Keratinocyte (primary cell): ENCODE measurements around the gene KTN1. TPM values are rescaled to one million over a fixed set of nuclear protein-coding genes. Genes with fewer than 3 reads are reported as not detected.

Experiments
- DNase-seq: peaks from one replicate; pipeline ENCODE4 v3.0.0-alpha.2; 2011; ENCODE audit warnings: low read depth, missing footprints, low spot score
- FAIRE-seq: peaks from 2 replicates; lab custom pipeline; 2011; peaks lifted over from hg19 to GRCh38; lab: Jason Lieb, UNC
- H2AFZ ChIP-seq: 2 replicates; pipeline ENCODE4 v1.6.0; 2012; ENCODE audit warnings: low read length, control low read depth, inconsistent platforms; ENCODE audit not compliant: control insufficient read depth
- H3K27ac ChIP-seq: 2 replicates; pipeline ENCODE4 v1.5.1; 2011; ENCODE audit warnings: low read length; ENCODE audit not compliant: control insufficient read depth, insufficient read depth
- H3K27me3 ChIP-seq: 3 replicates; pipeline ENCODE4 v1.6.0; 2011; ENCODE audit warnings: low read length; ENCODE audit not compliant: control insufficient read depth, insufficient read depth; ENCODE audit errors: extremely low read depth
- H3K36me3 ChIP-seq, 2 experiments: 2 replicates in 1 of 2; 3 replicates in 1 of 2; pipeline ENCODE4 v1.5.1; 2011; ENCODE audit warnings: low read length in 2 of 2, mild to moderate bottlenecking in 1 of 2; ENCODE audit not compliant: control insufficient read depth in 2 of 2, insufficient read depth in 2 of 2; ENCODE audit errors: extremely low read depth in 1 of 2
- H3K4me1 ChIP-seq: 3 replicates; pipeline ENCODE4 v1.5.1; 2011; ENCODE audit warnings: low read length; ENCODE audit not compliant: control insufficient read depth, insufficient read depth; ENCODE audit errors: extremely low read depth
- H3K4me2 ChIP-seq: 3 replicates; pipeline ENCODE4 v1.6.0; 2011; ENCODE audit warnings: low read depth, low read length; ENCODE audit not compliant: control insufficient read depth, insufficient read depth; ENCODE audit errors: extremely low read depth
- H3K4me3 ChIP-seq, 3 experiments: fragments of 200-600 bp in 1 of 3; sonication (generic) in 1 of 3; 2 replicates in 2 of 3; 3 replicates in 1 of 3; pipeline ENCODE4 v1.5.1; 2011 to 2016; ENCODE audit warnings: low read length in 3 of 3, mild to moderate bottlenecking in 3 of 3, control low read depth in 2 of 3, inconsistent platforms in 1 of 3, low read depth in 1 of 3, mixed read lengths in 1 of 3, mixed run types in 1 of 3, moderate library complexity in 1 of 3; ENCODE audit not compliant: control insufficient read depth in 2 of 3, insufficient read depth in 2 of 3; ENCODE audit errors: extremely low read depth in 1 of 3
- H3K79me2 ChIP-seq: 2 replicates; pipeline ENCODE4 v1.6.0; 2012; ENCODE audit warnings: low read length; ENCODE audit not compliant: control insufficient read depth, insufficient read depth
- H3K9ac ChIP-seq: 3 replicates; pipeline ENCODE4 v1.6.0; 2011; ENCODE audit warnings: low read length; ENCODE audit not compliant: control insufficient read depth, insufficient read depth; ENCODE audit errors: extremely low read depth
- H3K9me1 ChIP-seq: 3 replicates; pipeline ENCODE4 v1.6.0; 2011; ENCODE audit warnings: low read length; ENCODE audit not compliant: control insufficient read depth, insufficient read depth; ENCODE audit errors: extremely low read depth
- H3K9me3 ChIP-seq: 2 replicates; pipeline ENCODE4 v1.5.1; 2012; ENCODE audit warnings: low read depth, low read length; ENCODE audit not compliant: control insufficient read depth
- H4K20me1 ChIP-seq: 3 replicates; pipeline ENCODE4 v1.6.0; 2011; ENCODE audit warnings: low read length; ENCODE audit not compliant: control insufficient read depth, insufficient read depth; ENCODE audit errors: extremely low read depth
- EZH2 ChIP-seq: IDR thresholded peaks from one replicate; pipeline ENCODE4 v1.6.1; 2012; ENCODE audit warnings: inconsistent platforms, mild to moderate bottlenecking, low read length, moderate library complexity
- dilution Hi-C: fragments of 300-500 bp; cut with MboI; formaldehyde crosslinking; loops from one replicate; pipeline ENCODE4 v1.7.0; 2020; ENCODE audit warnings: low sequenced_read_pairs; ENCODE audit not compliant: extremely low pct_ligation_motif_present
- polyA plus RNA-seq, 5 experiments: library from polyadenylated mRNA; depleted of rRNA in 3 of 5; stranded (reverse) in 3 of 5; stranded (forward) in 1 of 5; unstranded in 1 of 5; fragments of >200 nt; gene quantifications; 1 replicate in 1 of 5; 2 replicates in 3 of 5; 3 replicates in 1 of 5; pipeline versions ENCODE4 v1.2.1 to v1.2.3, GENCODE V29; 2011 to 2012; ENCODE audit warnings: missing spikeins in 2 of 5, low read depth in 1 of 5, low replicate concordance in 1 of 5
- TF ChIP-seq, protein P1 (sequence below), 3 experiments: IDR thresholded peaks in 1 of 3; conservative IDR thresholded peaks in 1 of 3; optimal IDR thresholded peaks in 1 of 3; 2 replicates in 2 of 3; 3 replicates in 1 of 3; pipeline versions ENCODE3 to v1.5.1; 2011; ENCODE audit warnings: low read length in 3 of 3, mild to moderate bottlenecking in 3 of 3, moderate library complexity in 2 of 3, control low read depth in 1 of 3, inconsistent platforms in 1 of 3; ENCODE audit not compliant: insufficient read depth in 2 of 3; ENCODE audit errors: extremely low read depth in 1 of 3

KTN1 gene
- polyA plus RNA-seq, 1 donor (not counting 4 experiments of a cell fraction or from before 2014, with no cell fraction given), result 121 TPM

- Histone ChIP-seq H3K27me3 (no peaks in the 10 kb centered on the region), H3K9me1 (no peaks in the 10 kb centered on the region), H2AFZ (no peak overlapping the region), H3K27ac (no peak overlapping the region), H4K20me1 (peaks cover 6% of the 10 kb centered on the region), H3K36me3 (peaks cover 0 to 3% of the 10 kb centered on the region in 2 experiments), H3K4me1 (peaks cover 37% of the 10 kb centered on the region), H3K4me3 (no peak overlapping the region), H3K4me2 (no peak overlapping the region), H3K9me3 (no peaks in the 10 kb centered on the region), H3K9ac (no peak overlapping the region), H3K79me2 (peaks cover 96% of the 10 kb centered on the region)
- dilution Hi-C loops, result no loop called here
- no peak for FAIRE-seq
- no peak for DNase-seq
- TF ChIP-seq, protein P1, sequence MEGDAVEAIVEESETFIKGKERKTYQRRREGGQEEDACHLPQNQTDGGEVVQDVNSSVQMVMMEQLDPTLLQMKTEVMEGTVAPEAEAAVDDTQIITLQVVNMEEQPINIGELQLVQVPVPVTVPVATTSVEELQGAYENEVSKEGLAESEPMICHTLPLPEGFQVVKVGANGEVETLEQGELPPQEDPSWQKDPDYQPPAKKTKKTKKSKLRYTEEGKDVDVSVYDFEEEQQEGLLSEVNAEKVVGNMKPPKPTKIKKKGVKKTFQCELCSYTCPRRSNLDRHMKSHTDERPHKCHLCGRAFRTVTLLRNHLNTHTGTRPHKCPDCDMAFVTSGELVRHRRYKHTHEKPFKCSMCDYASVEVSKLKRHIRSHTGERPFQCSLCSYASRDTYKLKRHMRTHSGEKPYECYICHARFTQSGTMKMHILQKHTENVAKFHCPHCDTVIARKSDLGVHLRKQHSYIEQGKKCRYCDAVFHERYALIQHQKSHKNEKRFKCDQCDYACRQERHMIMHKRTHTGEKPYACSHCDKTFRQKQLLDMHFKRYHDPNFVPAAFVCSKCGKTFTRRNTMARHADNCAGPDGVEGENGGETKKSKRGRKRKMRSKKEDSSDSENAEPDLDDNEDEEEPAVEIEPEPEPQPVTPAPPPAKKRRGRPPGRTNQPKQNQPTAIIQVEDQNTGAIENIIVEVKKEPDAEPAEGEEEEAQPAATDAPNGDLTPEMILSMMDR (optimal IDR thresholded peaks at IDR 0.05 in 1 of 3, IDR thresholded peaks at IDR 0.05 in 1 of 3, conservative IDR thresholded peaks at IDR 0.05 in 1 of 3; ENCODE audit: extremely low read depth in 1 of 3, insufficient read depth in 2 of 3, low read length in 3 of 3), result no peak
- TF ChIP-seq EZH2, result no peak
Observed at GRCh38 chr14:55605793-55606192, 25.8 kb downstream of the KTN1 start.

DNA sequence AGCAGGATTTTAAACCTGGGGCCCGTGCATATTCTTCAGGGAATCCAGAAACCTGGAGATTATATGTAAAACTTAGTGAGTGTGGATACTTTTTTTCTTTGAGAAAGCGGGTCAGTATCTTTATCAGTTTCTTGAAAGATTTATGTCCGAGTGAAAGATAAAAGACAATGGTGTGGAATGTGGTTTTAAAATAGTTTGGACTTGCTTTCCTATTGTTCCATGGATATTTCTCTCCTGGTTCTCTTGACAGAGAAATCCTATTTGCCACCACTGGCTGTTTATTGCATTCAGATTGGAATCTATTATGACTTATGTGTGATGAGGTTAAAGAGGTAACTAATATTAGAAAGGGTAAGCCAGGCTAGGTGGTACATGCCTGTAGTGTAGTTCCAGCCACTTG is 27.4 kb downstream of the KTN1 start:
- TF ChIP-seq, protein P1 (optimal IDR thresholded peaks at IDR 0.05 in 1 of 3, IDR thresholded peaks at IDR 0.05 in 1 of 3, conservative IDR thresholded peaks at IDR 0.05 in 1 of 3; ENCODE audit: extremely low read depth in 1 of 3, insufficient read depth in 2 of 3, low read length in 3 of 3), result no peak
- TF ChIP-seq EZH2, result no peak
- H3K9ac ChIP-seq, result no peak overlapping the region
- H3K4me3 ChIP-seq, result no peak overlapping the region
- H3K9me3 ChIP-seq, result no peaks in the 10 kb centered on the region
- H3K9me1 ChIP-seq, result no peaks in the 10 kb centered on the region
- H3K4me1 ChIP-seq, result peaks cover 32% of the 10 kb centered on the region
- peaks cover 2 to 5% of the 10 kb centered on the region in 2 experiments for H3K36me3 ChIP-seq
- no peak overlapping the region for H3K4me2 ChIP-seq
- no peak overlapping the region for H2AFZ ChIP-seq
- no peak overlapping the region for H3K27ac ChIP-seq
- FAIRE-seq, result no peak
- dilution Hi-C loops, result no loop called here
- no peaks in the 10 kb centered on the region for H3K27me3 ChIP-seq
- no peak for DNase-seq
- peaks cover 95% of the 10 kb centered on the region for H3K79me2 ChIP-seq
- H4K20me1 ChIP-seq, result peaks cover 6% of the 10 kb centered on the region
